Measurements from ENCODE around the gene C12orf54.
"Not testable (repeated sequence)": the region's sequence is repeated elsewhere in the genome, so short reads cannot be mapped to it uniquely, and the experiment has no call there.

The C12orf54 gene

DNA sequence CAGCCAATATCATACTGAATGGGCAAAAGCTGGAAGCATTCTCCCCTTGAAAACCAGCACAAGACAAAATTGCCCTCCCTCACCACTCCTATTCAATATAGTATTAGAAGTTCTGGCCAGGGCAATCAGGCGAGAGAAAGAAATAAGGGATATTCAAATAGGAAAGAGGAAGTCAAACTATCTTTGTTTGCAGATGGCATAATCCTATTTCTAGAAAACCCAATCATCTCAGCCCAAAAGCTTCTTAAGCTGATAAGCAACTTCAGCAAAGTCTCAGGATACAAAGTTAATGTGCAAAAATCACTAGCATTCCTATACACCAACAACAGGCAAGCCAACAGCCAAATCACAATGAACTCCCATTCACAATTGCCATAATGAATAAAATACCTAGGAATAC lies 30.9 kb upstream of the C12orf54 start:
- H3K9me2 ChIP-seq (replicated peaks; ENCODE audit: insufficient read depth, low read length) = no peaks in the 10 kb centered on the region
- no peak overlapping the region for H3K4me3 ChIP-seq (ENCODE audit: insufficient read depth, low read length, poor library complexity, severe bottlenecking)
- no peaks in the 10 kb centered on the region for H3K9me3 ChIP-seq (ENCODE audit: insufficient read depth, low read length)
- H3K27ac ChIP-seq (ENCODE audit: low read depth, low read length) = no peak overlapping the region
- TF ChIP-seq, protein P1, sequence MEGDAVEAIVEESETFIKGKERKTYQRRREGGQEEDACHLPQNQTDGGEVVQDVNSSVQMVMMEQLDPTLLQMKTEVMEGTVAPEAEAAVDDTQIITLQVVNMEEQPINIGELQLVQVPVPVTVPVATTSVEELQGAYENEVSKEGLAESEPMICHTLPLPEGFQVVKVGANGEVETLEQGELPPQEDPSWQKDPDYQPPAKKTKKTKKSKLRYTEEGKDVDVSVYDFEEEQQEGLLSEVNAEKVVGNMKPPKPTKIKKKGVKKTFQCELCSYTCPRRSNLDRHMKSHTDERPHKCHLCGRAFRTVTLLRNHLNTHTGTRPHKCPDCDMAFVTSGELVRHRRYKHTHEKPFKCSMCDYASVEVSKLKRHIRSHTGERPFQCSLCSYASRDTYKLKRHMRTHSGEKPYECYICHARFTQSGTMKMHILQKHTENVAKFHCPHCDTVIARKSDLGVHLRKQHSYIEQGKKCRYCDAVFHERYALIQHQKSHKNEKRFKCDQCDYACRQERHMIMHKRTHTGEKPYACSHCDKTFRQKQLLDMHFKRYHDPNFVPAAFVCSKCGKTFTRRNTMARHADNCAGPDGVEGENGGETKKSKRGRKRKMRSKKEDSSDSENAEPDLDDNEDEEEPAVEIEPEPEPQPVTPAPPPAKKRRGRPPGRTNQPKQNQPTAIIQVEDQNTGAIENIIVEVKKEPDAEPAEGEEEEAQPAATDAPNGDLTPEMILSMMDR (IDR thresholded peaks at IDR 0.05; ENCODE audit: insufficient read depth, low read length, poor library complexity, severe bottlenecking) = no peak
- no peak for TF ChIP-seq EZH2phosphoT487 (conservative IDR thresholded peaks at IDR 0.05; ENCODE audit: low read length)
- H3K36me3 ChIP-seq (ENCODE audit: low read length) = no peaks in the 10 kb centered on the region
- H3F3A ChIP-seq (ENCODE audit: insufficient read depth) = no peaks in the 10 kb centered on the region
- no peak overlapping the region for H3K9ac ChIP-seq (ENCODE audit: low read length)
- no peak overlapping the region for H2AFZ ChIP-seq (ENCODE audit: low read depth, low read length, severe bottlenecking)
- no peak overlapping the region for H3K4me2 ChIP-seq (ENCODE audit: low read depth, low read length, poor library complexity, severe bottlenecking)
- no peaks in the 10 kb centered on the region for H3K79me2 ChIP-seq (ENCODE audit: insufficient read depth, low read length)
- no peaks in the 10 kb centered on the region for H4K20me1 ChIP-seq (ENCODE audit: low read depth, low read length)
- no peaks in the 10 kb centered on the region for H3K27me3 ChIP-seq (ENCODE audit: low read length)

DNA sequence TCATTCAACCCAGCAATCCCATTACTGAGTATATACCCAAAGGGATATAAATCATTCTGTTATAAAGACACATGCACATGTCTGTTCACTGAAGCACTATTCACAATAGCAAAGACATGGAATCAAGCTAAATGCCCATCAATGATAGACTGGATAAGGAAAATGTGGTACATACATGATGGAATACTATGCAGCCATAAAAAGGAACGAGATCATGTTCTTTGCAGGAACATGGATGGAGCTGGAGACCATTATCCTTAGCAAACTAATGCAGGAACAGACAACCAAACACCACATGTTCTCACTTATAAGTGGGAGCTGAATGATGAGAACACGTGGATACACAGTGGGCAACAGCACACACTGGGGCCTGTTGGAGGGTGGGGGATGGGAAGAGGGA lies 29.3 kb upstream of the C12orf54 start:
- H3K9me3 ChIP-seq (ENCODE audit: insufficient read depth, low read length); H3K4me3 ChIP-seq (ENCODE audit: insufficient read depth, low read length, poor library complexity, severe bottlenecking); H3K79me2 ChIP-seq (ENCODE audit: insufficient read depth, low read length); H4K20me1 ChIP-seq (ENCODE audit: low read depth, low read length); H3K9me2 ChIP-seq (replicated peaks; ENCODE audit: insufficient read depth, low read length); H3K9ac ChIP-seq (ENCODE audit: low read length); H3K27me3 ChIP-seq (ENCODE audit: low read length); H3K27ac ChIP-seq (ENCODE audit: low read depth, low read length); H3F3A ChIP-seq (ENCODE audit: insufficient read depth); H2AFZ ChIP-seq (ENCODE audit: low read depth, low read length, severe bottlenecking); H3K36me3 ChIP-seq (ENCODE audit: low read length); H3K4me2 ChIP-seq (ENCODE audit: low read depth, low read length, poor library complexity, severe bottlenecking): not testable (repeated sequence)

DNA sequence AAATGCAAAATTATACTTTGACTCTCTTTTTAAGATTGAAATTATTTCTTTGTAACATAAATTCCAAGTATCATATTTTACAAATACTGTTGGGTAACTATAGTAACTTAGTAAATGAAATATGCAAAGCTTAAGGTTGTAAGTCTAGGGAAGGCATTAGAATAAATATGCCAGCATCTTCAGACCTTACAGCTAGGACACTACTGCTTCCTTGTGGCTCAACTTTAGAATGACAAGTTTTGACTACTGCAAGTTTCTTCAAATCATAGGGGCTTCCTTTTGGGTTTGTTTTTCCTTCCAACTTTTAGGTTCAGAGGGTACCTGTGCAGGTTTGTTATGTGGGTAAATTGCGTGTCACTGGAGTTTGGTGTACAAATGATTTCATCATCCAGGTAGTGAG lies 27.6 kb upstream of the C12orf54 start:
- H3K9me2 ChIP-seq (replicated peaks; ENCODE audit: insufficient read depth, low read length) = no peaks in the 10 kb centered on the region
- no peaks in the 10 kb centered on the region for H3K9me3 ChIP-seq (ENCODE audit: insufficient read depth, low read length)

DNA sequence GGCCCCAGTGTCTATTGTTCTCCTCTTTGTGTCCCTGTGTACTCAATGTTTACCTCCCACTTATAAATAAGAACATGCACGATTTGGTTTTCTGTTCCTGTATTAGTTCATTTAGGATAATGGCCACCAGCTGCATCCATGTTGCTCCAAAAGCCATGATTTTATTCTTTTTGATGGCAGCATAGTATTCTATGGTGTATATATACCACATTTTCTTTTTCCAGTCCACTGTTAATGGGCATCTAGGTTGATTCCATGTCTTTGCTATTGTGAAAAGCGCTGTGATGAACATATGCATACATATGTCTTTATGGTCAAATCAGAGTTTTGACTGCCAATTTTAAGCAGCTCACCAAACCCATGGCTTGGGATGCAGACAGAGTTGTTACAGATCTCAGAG lies 27.2 kb upstream of the C12orf54 start:
- Histone ChIP-seq H3K27ac (ENCODE audit: low read depth, low read length) (no peak overlapping the region), H3K9me3 (ENCODE audit: insufficient read depth, low read length) (no peaks in the 10 kb centered on the region), H3K9ac (ENCODE audit: low read length) (no peak overlapping the region), H3K4me3 (ENCODE audit: insufficient read depth, low read length, poor library complexity, severe bottlenecking) (no peak overlapping the region), H3F3A (ENCODE audit: insufficient read depth) (no peaks in the 10 kb centered on the region), H2AFZ (ENCODE audit: low read depth, low read length, severe bottlenecking) (no peak overlapping the region), H3K36me3 (ENCODE audit: low read length) (no peaks in the 10 kb centered on the region), H4K20me1 (ENCODE audit: low read depth, low read length) (no peaks in the 10 kb centered on the region), H3K27me3 (ENCODE audit: low read length) (no peaks in the 10 kb centered on the region), H3K79me2 (ENCODE audit: insufficient read depth, low read length) (no peaks in the 10 kb centered on the region), H3K9me2 (replicated peaks; ENCODE audit: insufficient read depth, low read length) (no peaks in the 10 kb centered on the region), H3K4me2 (ENCODE audit: low read depth, low read length, poor library complexity, severe bottlenecking) (no peak overlapping the region)
- TF ChIP-seq EZH2phosphoT487 (conservative IDR thresholded peaks at IDR 0.05; ENCODE audit: low read length) = no peak
- TF ChIP-seq, protein P1 (IDR thresholded peaks at IDR 0.05; ENCODE audit: insufficient read depth, low read length, poor library complexity, severe bottlenecking) = no peak

More for the DNA sequence above, 27.6 kb upstream of the C12orf54 start:
- H3F3A ChIP-seq (ENCODE audit: insufficient read depth) = no peaks in the 10 kb centered on the region
- H3K4me2 ChIP-seq (ENCODE audit: low read depth, low read length, poor library complexity, severe bottlenecking) = no peak overlapping the region
- H2AFZ ChIP-seq (ENCODE audit: low read depth, low read length, severe bottlenecking) = no peak overlapping the region
- H4K20me1 ChIP-seq (ENCODE audit: low read depth, low read length) = no peaks in the 10 kb centered on the region
- H3K27ac ChIP-seq (ENCODE audit: low read depth, low read length) = no peak overlapping the region
- TF ChIP-seq, protein P1 (IDR thresholded peaks at IDR 0.05; ENCODE audit: insufficient read depth, low read length, poor library complexity, severe bottlenecking) = no peak
- TF ChIP-seq EZH2phosphoT487 (conservative IDR thresholded peaks at IDR 0.05; ENCODE audit: low read length) = no peak
- no peak overlapping the region for H3K4me3 ChIP-seq (ENCODE audit: insufficient read depth, low read length, poor library complexity, severe bottlenecking)
- H3K9ac ChIP-seq (ENCODE audit: low read length) = no peak overlapping the region
- no peaks in the 10 kb centered on the region for H3K27me3 ChIP-seq (ENCODE audit: low read length)
- H3K79me2 ChIP-seq (ENCODE audit: insufficient read depth, low read length) = no peaks in the 10 kb centered on the region
- no peaks in the 10 kb centered on the region for H3K36me3 ChIP-seq (ENCODE audit: low read length)

Measured in SU-DHL-6 (cell line).